HG03280 (cell line): ENCODE results near the gene TYW5.

Experiments used
- ATAC-seq: cut with Tn5 transposase; IDR thresholded peaks from one replicate; pipeline ENCODE4 v1.9.1; 2021; ENCODE audit warnings: mild to moderate bottlenecking, moderate library complexity; ENCODE audit not compliant: unreplicated experiment

The TYW5 gene, protein sequence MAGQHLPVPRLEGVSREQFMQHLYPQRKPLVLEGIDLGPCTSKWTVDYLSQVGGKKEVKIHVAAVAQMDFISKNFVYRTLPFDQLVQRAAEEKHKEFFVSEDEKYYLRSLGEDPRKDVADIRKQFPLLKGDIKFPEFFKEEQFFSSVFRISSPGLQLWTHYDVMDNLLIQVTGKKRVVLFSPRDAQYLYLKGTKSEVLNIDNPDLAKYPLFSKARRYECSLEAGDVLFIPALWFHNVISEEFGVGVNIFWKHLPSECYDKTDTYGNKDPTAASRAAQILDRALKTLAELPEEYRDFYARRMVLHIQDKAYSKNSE

DNA sequence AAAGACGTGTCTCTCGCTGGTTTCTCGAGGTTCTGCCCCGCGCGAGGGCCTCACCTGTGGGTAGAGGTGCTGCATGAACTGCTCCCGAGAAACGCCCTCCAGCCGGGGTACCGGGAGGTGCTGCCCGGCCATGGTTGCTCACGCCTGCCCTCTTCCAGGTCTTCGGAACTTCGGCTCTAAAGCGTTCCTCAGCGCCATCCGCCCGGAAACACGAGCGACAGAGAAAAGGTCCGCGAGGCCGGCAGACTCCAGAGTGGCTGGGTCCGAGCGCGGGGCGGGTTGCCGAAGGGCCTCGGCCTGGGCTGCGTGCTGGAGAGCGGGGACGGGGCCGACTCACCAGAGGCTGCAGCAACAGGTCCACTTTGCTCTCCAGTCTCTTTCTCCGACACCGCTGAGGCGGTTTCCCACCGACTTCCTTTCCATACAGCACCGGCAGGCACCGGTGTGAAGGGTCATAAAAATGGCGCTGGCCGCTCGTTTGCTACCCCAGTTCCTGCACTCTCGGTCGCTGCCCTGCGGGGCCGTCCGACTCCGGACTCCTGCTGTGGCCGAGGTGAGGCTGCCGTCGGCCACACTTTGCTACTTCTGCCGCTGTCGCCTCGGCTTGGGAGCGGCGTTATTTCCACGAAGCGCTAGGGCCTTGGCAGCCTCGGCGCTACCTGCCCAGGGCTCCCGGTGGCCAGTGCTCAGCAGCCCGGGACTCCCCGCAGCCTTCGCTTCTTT is at the start of gene TYW5, which contains the start of gene MAIP1:
Gene TYW5, minus strand, starts transcription at position 153 of the 723 bp plus-strand sequence. Its CDS starts 21 bp downstream, at position 132.
Gene MAIP1, plus strand, starts transcription at position 244 of the 723 bp plus-strand sequence. Its CDS starts 217 bp downstream, at position 461.
- ATAC-seq, result peak; percentile 87

DNA sequence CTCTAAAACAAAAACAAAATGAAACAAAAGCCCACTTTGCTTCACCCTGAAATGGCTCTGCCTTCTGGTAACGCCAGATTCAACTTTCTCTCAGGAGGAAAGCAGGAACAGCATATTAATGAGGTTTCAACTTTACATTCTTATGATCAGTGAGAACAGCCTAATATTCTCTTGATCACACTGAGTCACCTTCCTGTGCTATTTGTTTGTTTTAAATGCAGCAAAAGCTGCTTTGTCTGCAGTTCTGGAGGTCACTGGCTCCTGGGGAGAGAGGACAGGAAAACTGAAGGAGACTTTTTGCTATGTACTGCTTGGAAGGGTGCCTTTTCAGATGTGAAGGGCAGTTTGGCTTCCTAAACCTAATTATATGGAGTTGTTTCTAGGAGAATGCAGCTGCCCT is 48.2 kb upstream of the TYW5 start:
- no peak for ATAC-seq

DNA sequence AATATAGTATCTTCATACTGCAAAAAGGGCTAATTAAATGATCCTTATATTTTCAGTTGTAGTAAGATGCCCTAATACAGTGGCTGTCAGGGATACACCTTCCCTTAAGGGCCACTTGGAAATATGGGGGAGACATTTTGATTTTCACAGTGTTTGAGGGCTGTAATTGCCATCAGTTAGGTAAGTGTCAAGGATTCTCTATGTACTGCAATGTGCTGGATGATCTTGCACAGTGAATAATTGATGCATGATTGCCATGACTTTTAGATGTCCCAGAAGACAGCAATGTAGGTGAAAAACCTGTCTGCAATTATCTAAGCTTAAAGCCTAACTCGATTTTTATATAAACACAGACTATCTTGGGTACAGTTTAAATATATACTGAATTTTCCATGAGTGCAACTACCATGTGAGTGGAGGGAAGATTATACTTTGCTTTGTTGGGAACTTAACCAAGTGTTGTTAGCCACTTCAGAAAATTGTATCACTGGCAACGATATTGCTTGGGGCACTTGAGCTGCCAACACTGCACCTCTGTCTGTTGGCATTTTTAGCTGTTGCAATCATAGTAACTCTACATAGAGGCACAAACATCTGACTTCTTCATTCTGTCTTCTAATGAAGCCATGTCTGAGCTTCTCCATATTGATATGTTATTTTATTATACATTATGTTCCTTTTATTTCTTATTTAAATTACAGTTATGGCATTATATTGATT is 45.3 kb upstream of the TYW5 start:
- ATAC-seq, result no peak

DNA sequence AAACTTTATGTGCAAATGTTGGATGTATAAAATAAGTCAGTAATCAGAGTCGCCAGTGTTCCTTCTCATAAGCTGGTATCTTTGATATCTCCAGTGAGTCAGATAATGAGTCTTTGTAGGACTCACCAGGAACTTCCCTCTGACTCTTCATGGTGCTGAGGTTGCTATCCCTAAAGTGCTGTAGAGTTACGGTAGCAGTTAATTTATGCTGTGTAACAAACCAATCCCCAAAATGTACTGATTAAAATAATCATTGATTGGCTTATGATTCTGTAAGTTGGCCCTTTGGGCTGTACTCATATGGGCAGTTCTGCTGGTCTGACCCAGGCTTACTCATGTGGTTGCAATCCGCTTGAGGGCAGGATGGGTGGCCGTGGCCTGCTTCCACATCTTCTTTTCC is 43.9 kb upstream of the TYW5 start:
- ATAC-seq, result no peak

DNA sequence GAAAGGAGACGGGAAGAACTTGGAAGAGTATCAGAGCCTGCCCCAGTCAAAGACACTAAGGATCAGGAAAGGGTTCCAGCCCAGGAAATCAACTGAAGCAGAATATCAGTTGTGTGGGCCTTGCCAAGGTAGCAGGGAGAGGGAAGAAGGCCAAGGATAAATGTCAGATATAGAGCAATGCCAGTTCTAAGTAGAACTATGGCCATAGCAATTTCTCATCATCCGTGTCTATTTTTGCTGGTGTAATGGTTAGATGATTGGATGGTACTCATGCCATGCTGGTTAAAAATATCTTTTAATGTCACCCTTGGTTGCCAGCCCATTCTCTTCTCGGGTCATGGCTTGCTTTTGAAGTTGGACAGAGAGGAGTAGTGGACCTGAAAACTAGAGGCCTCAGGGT is 42.0 kb upstream of the TYW5 start:
- ATAC-seq, result no peak

DNA sequence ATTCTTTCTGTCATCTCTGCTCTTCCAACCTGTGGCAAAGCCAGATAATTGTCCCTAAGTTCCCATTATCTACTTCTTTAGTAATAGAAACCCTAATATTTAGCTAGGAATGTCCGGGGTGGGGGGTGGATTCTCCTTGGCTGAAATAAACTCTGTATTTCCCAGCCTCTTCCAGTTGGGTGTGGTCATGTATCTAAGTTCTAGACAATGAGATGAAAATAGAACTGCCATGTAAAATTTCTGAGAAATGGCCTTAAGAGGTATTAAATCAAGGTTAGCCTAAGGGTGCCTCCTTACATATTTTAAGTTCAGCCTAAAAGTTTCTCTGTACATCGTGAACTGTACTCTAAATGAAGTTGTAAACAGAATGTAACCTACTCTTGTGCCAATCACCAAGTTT is 39.6 kb upstream of the TYW5 start:
- ATAC-seq, result no peak

DNA sequence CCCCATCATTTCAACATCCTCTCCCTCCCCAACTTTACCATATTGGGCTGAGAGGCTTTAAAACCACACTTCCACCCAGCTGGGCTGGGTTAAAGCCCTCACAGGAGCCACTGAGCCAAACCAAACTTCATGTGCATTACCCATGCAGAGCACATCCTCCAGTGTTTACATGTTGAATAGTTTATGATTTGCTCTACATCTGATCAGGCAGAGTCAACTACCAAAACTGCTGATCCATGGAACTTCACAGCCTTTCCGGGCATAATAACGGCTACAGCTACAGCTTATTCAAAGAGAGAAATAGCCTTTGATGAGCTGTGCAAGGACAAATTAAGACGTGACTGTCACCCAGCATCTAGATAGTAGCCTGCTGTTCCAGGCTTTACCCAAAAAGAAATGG is 39.1 kb upstream of the TYW5 start:
- ATAC-seq, result no peak

DNA sequence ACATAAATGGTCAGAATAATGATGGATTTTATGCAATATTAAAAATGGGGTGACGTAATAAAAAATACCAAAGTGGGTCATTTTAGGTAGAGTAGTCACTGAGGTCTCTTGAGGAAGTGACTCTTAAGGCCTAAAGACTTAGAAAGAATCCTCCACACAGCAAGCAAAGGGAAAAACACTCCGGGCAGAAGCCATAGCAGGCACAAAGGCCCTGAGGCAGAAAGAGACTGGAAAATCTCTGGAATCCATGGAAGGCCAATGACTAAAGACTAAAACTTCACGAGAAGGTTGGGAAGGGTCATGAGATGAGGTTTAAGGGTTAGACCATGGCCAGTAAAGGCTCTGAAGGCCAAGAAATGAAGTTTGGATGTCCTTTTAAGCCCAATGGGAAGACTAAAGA is 37.0 kb upstream of the TYW5 start:
- no peak for ATAC-seq

DNA sequence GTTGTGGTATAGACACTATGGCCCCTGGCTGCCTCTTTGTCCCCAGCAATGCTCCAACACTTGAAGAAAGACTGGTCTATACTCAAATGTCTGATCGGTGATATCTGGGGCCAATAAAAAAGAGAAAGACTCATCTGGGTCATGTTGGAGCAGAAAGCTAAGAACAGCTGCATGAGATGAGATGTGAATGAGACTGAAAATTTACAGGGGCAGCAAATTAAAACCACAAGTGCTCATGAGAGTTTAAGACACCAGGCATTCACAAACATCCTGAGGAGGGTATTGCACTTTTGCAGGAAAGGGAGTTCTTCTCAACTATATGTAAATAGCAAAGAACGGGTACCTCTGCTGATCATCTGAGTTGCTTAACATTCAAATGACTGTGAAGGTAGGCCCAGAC is 36.4 kb upstream of the TYW5 start:
- ATAC-seq, result no peak

DNA sequence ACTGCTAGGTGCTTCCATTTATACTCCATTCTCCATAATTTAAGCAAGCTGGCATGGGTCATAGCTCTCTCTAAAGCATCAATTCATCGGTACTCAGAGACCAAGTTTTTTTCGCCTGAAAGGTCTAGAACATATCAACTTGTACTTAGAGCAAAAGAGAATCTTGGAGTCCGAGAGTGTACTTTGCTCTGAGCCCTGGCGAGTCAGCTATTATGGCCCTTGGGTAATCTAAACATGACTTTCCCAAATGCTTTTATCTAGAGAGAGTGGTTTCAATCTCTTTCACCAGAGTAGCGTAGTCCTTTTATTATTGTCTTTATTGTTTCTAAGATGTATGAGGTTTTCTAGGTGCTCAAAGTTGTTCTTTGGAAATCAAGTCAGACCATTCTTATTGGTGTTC is 34.5 kb upstream of the TYW5 start:
- ATAC-seq, result no peak

DNA sequence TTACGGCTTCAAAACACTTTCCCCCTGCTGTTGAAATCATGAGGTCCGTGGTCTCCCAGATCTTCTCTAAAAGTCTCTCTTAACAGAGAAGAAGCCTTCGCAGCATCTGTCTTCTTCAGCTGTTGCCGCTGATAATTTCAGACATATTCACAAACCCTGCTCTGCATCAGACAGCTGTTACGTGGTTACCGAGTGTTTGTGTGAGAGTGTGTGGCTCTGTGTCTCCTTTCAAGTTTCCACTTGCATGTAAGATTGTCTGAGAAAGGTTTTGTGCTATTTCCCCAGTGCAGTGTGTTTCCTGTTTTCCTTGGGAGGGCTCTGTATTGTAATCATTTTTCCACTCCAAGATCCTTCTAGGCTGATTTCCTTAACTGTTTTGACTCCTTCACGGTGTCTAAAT is 32.9 kb upstream of the TYW5 start:
- ATAC-seq, result no peak

DNA sequence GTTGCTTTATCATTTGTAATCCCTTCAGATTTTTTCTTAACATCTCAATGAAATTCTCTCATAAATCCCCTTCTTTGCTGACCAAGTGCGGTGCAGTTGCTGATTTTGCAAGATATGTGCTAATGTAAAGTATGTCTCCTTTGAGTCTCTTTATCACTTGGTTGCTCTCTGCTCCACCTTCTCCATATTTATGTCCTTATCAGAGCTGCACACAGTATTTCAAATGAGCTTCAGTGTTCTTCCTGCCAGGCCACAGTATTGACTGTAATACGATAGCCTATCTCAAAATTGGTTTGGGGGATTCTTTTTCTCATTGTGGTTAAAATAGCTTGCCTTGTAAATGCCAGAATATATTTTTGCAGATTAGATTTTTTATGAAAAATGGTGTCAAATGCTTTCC is 32.3 kb upstream of the TYW5 start:
- no peak for ATAC-seq

DNA sequence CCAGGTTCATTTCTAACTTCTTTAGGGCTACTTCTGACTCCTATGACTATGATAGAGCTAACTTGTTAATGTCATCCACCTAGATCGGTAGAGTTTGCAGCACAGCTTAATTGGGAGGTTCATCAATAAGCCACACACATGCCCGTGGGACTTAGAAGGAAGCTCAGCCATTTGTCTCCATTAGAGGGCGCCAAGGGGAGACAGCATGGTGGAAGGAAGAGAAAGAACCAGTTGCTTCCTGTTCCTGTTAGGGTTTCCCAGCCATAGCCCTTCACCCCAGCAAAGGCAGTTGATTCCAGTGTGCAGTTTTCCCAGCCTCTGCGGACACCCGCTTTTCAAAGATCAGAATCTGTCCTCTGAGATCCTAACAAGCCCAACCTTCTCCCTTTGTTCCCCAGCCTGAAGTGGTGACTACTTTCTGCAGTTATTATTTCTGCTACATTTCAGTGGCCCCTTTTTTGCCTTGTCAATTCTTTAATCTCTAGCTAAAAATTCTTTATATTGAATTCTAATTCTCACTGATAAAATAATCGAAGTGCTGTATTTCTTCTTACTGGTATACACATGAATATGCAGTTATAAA is 30.4 kb upstream of the TYW5 start:
- ATAC-seq, result peak; percentile 75

DNA sequence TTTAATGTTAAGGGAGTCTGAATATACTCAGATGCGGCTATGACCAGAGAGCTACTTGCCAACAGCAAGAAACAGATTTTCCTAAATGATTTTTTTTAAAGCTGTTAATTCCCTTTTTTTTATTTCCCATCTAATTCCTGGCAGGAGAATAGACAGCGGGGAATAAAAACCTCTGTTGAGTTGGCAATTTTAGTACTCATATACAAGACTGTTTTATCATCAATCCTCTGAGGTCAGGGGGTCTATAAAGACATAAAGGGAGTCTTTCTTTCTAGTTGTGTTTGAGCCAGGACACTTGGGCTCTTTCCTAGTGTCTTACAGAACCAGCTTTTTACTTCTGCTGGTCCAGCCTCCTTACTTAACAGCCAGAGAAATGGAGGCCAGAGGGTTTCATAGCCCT is 29.5 kb upstream of the TYW5 start:
- no peak for ATAC-seq

DNA sequence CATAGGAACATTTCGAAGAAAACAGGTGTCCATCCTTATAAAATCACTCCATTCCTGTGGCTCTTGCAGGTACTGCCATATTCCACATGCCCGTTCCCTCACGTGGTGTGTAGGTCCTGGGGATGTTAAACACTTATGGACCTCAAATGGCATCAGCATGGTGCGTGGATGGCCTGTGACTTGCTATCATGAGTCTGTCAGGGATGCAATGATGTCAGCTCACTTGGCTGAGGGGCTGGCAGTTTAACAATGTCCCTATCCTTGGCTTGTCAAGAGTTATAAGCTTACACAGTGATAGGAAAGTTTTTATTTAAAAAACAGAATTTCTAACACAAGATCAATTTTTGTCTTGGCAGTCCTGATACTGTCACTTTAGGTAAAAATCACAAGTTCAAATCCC is 28.9 kb upstream of the TYW5 start:
- no peak for ATAC-seq

DNA sequence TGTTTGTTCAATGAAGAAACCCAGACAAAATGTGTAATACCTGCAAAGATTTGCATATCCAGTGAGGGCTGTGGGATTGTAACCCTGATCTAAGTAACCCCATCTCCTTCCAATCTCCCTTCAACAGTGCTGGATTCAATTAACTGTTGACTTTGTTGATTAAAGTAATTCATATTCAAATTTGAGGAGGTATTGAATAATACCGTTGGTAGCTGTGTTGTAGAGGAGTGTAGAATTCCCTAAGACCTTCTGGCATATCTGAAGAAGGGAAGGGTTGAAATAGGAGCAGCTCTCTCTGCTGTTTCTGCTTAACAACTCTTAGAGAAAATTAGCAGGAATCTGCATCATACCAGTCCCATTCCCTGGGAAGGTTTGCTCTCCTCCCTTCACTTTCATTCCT is 28.2 kb upstream of the TYW5 start:
- no peak for ATAC-seq

DNA sequence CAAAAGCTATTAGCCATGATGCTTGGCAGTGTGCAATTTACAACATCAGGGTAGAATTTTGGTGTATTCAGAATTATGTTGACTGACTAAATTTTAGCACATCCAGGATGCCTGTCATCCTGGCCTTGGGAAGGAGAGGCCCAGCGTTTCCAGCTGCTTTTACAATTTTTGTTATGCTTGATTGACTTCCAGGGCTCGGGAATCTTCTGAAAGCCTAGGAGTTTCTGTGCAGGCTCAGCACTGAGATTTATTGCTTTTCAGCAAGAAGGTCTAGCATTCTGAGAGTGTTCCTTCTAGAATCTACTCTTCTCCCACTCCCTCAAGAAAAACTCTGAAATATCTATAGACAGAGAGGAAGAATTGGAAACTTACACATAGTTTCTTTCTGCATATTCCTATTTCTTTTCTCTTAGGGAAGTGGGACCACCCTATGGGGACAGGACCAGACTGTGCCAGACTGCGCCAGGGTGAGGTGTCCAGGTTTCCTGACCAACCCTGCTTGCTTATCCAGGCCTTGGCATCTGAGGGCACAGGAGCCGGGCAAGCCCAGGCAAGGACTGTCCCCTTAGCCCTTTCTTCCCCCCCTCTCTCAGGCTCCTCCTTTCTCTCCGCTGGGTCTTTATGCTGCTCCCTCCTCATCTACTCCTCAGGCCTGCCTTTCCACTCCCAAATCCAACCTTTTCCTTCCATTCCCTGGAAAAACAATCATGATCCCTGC is 27.0 kb upstream of the TYW5 start:
- ATAC-seq, result no peak

DNA sequence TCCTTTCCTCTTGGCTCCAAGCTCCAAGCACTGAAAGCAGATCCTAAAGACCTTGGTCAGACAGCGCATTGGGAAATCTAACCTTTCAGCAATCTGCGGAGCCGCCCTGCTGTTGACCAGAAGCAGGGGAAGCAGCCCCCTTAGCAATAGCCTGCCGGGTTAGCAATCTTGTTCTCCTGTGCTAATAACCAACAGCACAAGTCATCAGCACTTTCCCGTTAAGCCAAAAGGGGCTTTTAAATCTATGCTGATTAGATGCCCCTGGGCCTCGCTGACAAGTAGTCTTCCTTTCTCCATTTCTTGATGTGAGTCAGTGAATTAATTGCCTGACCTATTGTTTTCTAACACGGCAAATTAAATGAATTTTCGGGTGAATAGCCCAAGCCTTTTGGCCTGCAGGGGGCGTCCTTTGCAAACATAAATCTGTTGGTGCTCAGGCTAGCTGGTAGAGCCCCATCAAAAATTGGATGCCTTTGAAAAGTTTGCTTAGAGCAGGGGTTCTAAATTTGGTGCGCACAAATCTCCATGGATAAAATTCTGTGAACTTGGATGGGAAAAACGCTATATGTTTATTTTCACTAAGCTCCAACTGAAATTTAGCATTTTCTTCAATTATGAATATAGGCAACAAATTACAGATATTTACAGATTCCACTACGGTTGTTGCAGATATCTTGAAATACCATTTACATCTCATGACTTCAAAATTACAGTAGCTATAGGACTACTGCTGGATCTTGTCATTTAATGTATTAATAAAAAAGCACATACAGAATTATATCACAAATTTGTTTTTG is 24.7 kb upstream of the TYW5 start:
- ATAC-seq, result peak; percentile 45

DNA sequence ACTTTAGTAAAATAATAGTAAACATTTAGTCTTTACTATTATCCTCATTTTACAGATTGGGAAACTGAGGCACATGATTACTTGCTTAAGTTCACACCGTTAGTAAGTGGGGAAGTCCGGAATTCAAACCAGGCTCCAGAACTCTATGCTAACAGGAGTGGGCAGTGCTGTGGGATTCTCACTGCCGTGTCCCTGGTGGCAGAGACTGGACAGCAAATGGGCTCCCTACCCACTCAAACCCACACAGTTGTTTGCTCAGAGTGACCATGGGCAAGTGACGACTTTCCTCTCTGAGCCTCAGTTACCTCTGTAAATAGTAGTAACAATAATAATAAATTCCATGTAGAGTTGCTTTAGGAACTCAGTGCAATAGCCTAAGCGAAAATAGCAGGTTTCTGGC is 24.1 kb upstream of the TYW5 start:
- ATAC-seq, result no peak

DNA sequence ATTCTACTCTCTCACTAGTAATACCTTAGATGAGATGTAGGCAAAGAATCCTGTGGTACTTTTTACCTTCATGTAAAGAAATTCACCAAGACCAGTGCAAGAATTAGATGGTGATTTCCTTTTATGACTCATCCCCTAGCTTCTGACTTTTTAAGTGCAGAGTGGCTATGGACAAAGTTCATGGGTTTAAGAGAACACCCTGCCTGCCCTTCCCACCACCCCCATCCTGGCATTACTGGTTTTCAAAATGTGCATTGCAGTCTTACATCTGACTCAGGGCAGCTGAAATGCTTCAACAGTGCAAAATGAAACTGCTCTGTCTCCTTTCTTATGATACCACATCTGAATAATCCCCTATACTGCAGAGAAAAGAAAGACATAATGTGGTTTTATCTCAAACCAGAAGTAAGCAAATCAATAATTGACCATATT is 22.7 kb upstream of the TYW5 start:
- ATAC-seq, result peak; percentile 63
